Stimulated activated naive B cell treated with anti-CD40 and anti-IgM and Interleukin-4, amounts not matched to agents 10 μg/mL and 1 μg/mL and 100 μg/mL, for 72 hours (primary cell): ENCODE measurements around the gene PAPPA.
A peak's percentile ranks its signal among the peaks of the same experiment; 100 is the strongest.

ENCODE experiments used
- ATAC-seq, 2 donors: fragments of 150-1000 bp; cut with Tn5 transposase; replicated peaks; 2 replicates each; pipeline ENCODE4 v1.10.0; 2021; ENCODE audit warnings: moderate library complexity in 1 of 2
- DNase-seq: peaks from one replicate; pipeline ENCODE4 v3.0.0; 2021
- H3K27ac Mint-ChIP-seq: one replicate; pipeline ENCODE4 v1.8.0; 2022; ENCODE audit warnings: mild to moderate bottlenecking, mixed read lengths
- H3K27me3 Mint-ChIP-seq, 2 donors: one replicate each; pipeline ENCODE4 v1.8.0; 2022; ENCODE audit warnings: mixed read lengths in 2 of 2
- H3K36me3 Mint-ChIP-seq, 2 donors: one replicate each; pipeline ENCODE4 v1.8.0; 2022; ENCODE audit warnings: mixed read lengths in 2 of 2, mild to moderate bottlenecking in 1 of 2
- H3K4me1 Mint-ChIP-seq, 2 donors: one replicate each; pipeline ENCODE4 v1.8.0; 2022; ENCODE audit warnings: mixed read lengths in 2 of 2, mild to moderate bottlenecking in 1 of 2
- H3K4me3 Mint-ChIP-seq, 2 donors: one replicate each; pipeline ENCODE4 v1.8.0; 2022; ENCODE audit warnings: mild to moderate bottlenecking in 2 of 2, mixed read lengths in 2 of 2, moderate library complexity in 1 of 2
- H3K9me3 Mint-ChIP-seq, 2 donors: one replicate each; pipeline ENCODE4 v1.8.0; 2022; ENCODE audit warnings: mixed read lengths in 2 of 2, mild to moderate bottlenecking in 1 of 2

PAPPA gene

DNA sequence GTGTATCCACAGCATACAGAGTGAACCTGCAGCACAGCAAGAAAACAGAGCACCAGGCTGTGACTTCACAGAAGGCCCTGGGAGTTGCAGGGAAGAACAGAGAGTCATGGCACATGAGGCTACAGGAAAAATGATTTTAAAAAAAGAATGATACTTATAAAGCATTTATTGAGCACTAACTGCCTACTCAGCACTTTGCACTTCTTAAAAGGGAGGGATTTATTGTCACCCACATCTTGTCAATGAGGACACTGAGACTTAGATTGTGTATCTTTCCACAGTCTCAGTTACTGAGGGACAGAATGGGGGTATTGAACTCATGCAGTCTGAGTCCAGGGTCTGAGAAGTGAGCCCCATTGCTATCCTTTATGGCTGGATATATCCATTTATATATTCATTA, 288.9 kb downstream of the PAPPA start:
- no peak for DNase-seq
- Mint-ChIP-seq H3K27me3 (no peaks in the 10 kb centered on the region), H3K4me3 (no peak overlapping the region), H3K9me3 (no peaks in the 10 kb centered on the region), H3K27ac (no peak overlapping the region), H3K36me3 (peaks cover 6 to 13% of the 10 kb centered on the region in 2 donors), H3K4me1 (no peaks in the 10 kb centered on the region)
- ATAC-seq = no peak

DNA sequence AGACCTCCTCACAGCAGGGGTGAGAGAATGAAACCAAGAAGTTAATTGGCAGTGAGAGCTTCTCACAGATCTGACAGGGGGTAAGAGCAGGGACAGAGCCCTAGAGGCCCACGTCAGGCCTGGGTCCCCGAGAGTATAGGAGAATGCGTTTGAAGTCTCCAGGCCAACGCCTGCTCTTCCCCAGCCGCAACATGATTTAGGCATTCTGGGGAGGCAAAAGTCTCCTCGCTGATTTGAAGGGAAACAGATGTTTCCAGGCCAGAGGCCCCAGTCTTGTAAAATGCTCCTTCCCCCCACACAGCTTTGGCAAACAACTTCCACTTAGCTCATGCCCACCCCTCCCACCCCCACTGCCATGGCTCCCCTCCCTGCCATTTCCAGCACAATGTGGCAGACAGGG, 294.3 kb downstream of the PAPPA start:
- ATAC-seq (no peak), DNase-seq (no peak)
- Mint-ChIP-seq H3K9me3 (no peaks in the 10 kb centered on the region), H3K4me3 (no peak overlapping the region), H3K27me3 (no peaks in the 10 kb centered on the region), H3K36me3 (no peaks in the 10 kb centered on the region), H3K27ac (no peak overlapping the region), H3K4me1 (peaks cover 0 to 2% of the 10 kb centered on the region in 2 donors)

DNA sequence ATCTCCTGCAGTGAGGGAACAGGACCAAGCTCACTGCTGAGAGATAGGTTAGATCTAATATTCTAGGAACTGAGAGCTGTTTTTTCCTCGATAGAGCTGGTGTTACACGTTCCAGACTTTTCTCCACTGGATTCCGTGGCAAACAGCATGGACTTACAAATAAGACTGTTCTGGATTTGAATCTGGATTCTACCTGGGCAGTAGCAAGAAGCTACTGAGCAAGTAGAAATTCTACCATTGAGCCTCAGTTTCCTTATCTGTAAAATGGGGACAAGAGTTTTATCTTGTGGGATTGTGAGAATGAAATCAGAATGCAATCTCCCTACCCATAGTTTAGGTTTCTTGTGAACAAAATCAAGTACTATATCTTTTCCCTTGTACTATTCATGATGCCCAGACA, 294.8 kb downstream of the PAPPA start:
- Mint-ChIP-seq H3K4me3 (no peak overlapping the region), H3K36me3 (no peaks in the 10 kb centered on the region), H3K4me1 (peaks cover 0 to 2% of the 10 kb centered on the region in 2 donors), H3K9me3 (no peaks in the 10 kb centered on the region), H3K27ac (no peak overlapping the region), H3K27me3 (no peaks in the 10 kb centered on the region)
- DNase-seq = no peak
- no peak for ATAC-seq

DNA sequence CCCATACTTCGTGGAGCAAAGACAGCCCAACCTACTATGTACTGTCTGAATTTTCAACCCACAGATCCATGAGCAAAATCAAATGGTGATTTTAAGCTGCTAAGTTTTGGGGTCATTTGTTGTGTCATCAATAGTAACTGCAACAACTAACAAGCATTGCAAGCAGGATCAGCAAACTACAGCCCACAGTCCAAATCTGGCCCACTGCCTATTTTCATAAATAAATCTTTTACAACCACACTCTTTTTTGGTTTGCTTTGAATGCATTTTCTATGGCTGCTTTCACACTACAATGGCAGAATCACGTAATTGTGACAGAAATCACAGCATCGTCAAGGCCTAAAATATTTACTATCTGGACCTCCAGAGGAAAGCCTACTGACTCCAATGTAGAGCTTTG, 296.4 kb downstream of the PAPPA start:
- no peak for DNase-seq
- no peak overlapping the region for H3K4me3 Mint-ChIP-seq
- H3K4me1 Mint-ChIP-seq = peaks cover 0 to 2% of the 10 kb centered on the region in 2 donors
- no peak overlapping the region for H3K27ac Mint-ChIP-seq
- ATAC-seq = no peak
- H3K36me3 Mint-ChIP-seq = no peaks in the 10 kb centered on the region
- no peaks in the 10 kb centered on the region for H3K27me3 Mint-ChIP-seq
- no peaks in the 10 kb centered on the region for H3K9me3 Mint-ChIP-seq

DNA sequence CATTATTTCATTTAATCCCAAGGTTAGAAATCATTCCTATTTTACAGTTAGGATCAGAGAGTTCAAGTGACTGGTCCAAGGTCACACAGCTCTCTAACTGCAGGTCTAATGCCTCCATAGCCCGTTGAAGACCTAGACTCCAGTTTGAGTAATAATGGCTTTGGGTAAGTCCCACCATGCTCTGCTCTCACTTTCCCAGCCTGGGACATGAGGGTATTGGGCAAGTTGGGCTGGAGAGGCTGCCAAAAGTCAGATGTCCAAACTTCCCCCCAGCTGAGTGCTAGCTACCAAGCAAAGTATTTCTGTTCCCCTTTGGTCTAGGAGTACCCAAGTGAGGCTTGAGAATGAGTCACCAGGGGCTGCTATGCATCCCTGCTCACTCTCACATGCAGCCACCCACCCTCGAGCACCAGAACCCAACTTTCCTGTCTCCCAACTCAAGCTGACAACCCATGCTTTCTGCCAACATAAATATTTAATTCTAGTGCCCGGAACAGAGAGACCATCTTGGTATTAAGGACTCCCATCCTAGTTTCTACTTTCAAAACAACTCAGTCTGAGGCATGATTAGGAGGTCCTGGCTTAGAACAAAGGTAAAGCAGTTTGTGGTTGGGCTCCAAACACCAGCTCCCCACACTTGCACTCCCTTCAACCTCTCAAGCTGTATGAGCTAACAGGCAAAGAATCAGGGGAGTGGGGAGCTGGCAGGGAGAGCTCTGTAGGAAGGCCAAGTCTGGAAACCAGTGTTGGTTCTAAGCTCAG, 297.0 kb downstream of the PAPPA start:
- peaks cover 0 to 2% of the 10 kb centered on the region in 2 donors for H3K4me1 Mint-ChIP-seq
- DNase-seq (peak; percentile 15), ATAC-seq (peak; percentile 90 to 98)
- no peaks in the 10 kb centered on the region for H3K27me3 Mint-ChIP-seq
- no peak overlapping the region for H3K27ac Mint-ChIP-seq
- no peaks in the 10 kb centered on the region for H3K9me3 Mint-ChIP-seq
- no peak overlapping the region for H3K4me3 Mint-ChIP-seq
- H3K36me3 Mint-ChIP-seq = no peaks in the 10 kb centered on the region

DNA sequence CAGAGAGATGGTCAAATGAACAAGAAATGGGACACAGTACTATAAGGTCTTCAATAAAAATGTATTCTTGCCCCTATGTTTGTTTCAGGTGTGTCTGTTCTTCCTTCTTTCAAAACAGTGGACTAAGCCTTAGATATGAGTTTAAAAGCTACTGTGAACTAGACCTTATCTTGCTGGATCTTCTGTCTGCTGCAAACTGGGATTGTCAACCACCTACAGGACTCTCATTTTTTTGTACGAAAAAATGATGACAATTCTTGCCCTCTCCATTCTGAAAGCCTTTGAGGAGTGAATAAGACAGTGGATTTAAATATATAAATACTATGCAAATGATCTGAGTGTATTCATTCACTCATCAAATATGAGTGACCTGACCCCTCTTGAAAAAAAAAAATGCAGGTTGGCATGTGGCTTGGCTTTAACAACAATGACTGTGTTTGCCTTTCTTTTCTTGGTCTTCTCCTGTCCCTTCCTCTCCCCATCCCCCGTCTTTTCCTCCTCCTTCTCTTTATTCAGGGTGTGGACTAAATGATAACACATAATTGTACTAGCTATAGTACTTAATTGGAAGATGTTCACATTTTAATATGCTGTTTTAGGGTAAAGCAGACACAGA, 298.0 kb downstream of the PAPPA start:
- no peak for DNase-seq
- Mint-ChIP-seq H3K9me3 (peaks cover 2 to 7% of the 10 kb centered on the region in 2 donors), H3K27ac (no peak overlapping the region), H3K36me3 (peaks cover 0 to 1% of the 10 kb centered on the region in 2 donors), H3K4me1 (peaks cover 0 to 2% of the 10 kb centered on the region in 2 donors), H3K4me3 (no peak overlapping the region), H3K27me3 (no peaks in the 10 kb centered on the region)
- no peak for ATAC-seq
